Stimulated activated CD8-positive, alpha-beta memory T cell treated with anti-CD3 and anti-CD28 coated beads, Interleukin-15, amount 100 ng/mL, for 1 hour (primary cell): ENCODE measurements around the gene ZNF143.
A peak's percentile ranks its signal among the peaks of the same experiment; 100 is the strongest.
"Not testable (repeated sequence)": the region's sequence is repeated elsewhere in the genome, so short reads cannot be mapped to it uniquely, and the experiment has no call there.

Experiments used
- DNase-seq: peaks from one replicate; pipeline ENCODE4 v3.0.0-alpha.2; 2020; ENCODE audit warnings: low read depth

Gene ZNF143

GRCh38 chr11:9460322-9461062 lies at the start of gene ZNF143:
TSS of gene ZNF143 (plus strand) at chr11:9461012. CDS start at chr11:9471309, 10,297 bp downstream.
- DNase-seq, result peak; percentile 100

DNA sequence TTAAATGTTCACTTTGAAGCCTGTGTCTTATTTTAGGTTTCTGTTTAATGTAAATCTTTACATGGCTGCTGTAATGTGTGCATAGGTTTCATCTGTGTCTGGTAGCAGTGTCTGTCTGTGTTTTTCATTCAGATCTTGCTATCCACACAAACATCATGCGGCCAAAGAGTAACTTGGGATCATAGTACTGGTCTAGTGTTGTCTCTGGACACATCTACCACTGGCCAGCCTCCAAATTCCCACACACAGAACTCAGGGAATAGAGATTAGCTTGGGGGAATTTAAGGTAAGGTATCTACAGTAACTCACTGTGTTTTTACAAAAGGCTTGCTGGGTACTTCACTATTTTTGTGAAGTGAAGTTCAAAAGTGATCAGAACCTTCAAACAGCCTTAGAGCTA lies 32.1 kb upstream of the ZNF143 start:
- DNase-seq, result no peak

- DNase-seq, result no peak
Observed at GRCh38 chr11:9438611-9439010, 22.2 kb upstream of the ZNF143 start.

DNA sequence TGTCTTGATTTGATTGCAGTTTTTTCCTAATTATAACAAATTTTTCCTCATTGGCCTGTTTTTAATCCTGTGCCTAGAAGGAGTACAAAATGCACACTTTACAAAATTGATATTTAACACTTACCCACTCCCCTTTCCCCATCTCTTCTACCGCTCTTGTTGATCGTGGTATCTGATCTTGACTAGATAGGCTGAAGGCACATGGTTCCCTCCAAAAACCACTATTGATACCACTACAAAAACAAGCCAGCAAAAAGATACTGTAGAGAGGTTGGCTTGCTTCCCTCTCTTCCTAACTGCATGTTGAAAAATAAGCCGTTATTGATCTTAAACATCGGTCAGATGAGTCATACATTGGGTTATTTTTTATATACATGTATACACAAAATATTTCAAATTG lies 14.6 kb upstream of the ZNF143 start:
- DNase-seq, result no peak

DNA sequence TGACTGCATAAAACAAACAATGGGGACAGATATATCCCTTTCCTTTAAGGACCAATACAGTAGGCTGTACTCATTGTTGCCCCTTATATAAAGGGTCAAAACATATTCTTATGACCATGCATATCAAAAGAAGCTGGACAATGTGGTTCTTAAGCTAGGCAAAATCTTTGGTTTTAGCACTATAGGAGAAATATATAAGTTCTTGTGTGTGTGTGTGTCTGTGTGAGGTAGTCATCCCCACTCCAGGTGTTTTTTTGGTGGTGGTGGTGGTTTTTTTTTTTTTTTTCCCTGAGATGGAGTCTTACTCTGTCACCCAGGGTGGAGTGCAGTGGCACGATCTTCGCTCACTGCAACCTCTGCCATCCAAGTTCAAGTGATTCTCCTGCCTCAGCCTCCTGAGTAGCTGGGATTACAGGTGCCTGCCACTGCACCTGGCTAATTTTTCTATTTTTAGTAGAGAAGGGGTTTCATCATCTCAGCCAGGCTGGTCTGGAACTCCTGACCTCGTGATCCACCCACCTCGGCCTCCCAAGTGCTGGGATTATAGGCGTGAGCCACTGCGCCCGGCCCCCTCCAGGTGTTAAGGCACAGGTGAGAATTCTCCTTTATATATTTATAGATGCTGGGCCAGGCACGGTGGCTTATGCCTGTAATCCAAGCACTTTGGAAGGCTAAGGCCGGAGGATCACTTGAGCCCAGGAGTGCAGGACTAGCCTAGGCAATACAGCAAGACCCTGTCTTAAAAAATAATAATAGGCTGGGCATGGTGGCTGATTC lies 12.0 kb upstream of the ZNF143 start:
- no peak for DNase-seq

- DNase-seq, result not testable (repeated sequence)
Observed at GRCh38 chr11:9452023-9452422, 8.8 kb upstream of the ZNF143 start.

DNA sequence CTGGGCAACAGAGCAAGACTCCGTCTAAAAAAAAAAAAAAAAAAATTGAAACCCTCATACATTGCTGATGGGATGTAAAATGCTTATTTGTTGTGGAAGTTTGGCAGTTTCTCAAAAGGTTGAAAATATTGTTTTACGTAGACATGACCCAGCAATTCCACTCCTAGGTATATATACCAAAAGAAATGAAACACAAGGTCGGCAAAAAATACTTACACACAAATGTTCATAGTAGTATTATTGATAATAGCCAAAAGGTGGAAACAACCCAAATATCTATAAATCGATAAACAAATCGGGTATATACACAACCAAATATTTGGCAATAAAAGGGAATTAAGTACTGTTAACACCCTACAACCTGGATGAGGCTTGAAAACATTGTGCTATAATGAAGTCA lies 5.1 kb upstream of the ZNF143 start:
- no peak for DNase-seq

DNA sequence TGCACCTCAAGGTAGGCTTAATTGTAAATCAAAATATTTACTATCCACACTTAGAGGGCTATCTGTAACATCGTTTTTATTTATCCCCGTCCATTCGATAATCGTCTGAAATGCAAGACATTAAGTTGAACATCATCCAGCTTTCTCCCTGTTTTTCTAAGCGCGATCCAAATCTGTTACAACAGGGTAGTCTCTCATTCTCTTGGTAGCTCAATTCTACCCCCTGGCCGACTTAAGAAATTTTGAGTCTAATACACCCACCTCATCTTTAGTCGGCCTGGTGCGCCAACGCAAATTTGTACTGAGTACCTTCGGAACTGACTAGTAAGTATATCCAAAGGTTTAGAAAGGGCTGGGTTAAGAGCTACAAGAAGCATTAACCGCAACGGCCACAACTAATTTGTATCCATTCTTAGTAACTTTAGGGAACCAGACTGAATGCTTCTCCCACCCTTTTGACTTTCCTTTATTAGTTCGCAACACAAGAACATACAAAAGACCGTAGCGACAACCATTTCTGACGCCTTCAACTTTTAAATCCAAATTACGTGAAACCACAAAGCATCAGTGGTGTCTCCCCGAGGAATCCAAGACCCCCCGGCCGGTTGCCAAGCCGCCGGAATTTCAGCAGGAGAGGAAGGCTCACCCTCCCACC lies 1.0 kb upstream of the ZNF143 start:
- DNase-seq, result peak; percentile 6

DNA sequence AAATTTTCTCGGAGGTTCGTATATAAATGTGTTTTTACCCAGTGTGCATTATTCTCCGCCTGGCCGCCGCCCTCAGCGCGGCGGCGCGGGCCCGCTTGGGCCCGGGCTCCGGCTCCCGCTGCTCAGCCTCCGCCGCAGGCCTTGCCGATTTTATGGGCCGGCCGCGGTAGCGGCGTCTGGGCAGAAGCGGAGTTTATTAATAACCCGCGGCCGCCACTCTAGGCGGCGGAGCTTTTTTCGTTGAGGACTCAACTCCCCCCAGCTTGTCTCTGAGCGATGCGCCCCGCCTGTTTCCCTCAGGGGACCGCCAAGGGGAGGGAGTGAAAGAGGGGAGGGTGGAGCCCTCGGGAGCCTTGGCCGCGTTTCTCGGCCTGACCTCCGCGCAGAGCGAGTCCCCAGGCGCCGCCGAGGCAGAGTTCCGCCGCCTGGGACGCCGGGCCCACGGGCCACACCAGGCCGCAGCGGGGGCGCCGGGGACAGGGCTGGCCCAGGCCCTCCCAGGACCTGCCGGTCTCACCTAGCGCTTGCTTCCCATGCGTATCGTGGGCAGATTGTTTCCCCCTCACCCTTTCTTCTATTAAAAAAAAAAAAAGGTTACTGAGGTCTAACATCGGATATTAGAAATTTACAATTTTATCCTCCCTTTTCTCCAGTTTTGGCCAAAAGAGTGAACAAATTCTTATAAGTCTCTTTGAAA lies 399 bp downstream of the ZNF143 start:
- DNase-seq, result peak; percentile 54

- DNase-seq, result no peak
Observed at GRCh38 chr11:9461760-9462134, 935 bp downstream of the ZNF143 start.

DNA sequence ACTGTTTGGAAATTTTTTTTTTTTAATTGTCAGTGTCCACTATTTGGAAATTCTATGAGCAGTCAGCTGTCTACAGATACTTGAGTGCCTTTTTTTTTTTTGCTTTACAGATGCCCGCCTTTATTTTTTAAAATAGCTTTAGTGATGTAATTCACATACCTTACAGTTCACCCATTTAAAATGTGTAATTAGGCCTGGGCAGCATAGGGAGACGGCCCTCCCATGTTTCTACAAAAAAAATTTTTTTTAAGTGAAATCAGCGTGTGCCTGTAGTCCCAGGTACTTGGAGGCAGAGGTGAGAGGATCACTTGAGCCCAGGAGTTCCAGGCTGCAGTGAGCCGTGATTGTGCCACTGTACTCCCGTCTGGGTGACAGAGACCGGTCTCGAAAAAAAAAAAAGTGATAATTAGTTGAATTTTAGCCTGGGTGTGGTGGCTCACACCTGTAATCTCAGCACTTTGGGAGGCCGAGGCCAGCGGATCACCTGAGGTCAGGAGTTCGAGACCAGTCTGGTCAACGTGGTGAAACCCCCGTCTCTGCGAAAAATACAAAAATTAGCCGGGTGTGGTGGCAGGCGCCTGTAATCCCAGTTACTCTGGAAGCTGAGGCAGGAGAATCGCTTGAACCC lies 1.5 kb downstream of the ZNF143 start:
- DNase-seq, result no peak

DNA sequence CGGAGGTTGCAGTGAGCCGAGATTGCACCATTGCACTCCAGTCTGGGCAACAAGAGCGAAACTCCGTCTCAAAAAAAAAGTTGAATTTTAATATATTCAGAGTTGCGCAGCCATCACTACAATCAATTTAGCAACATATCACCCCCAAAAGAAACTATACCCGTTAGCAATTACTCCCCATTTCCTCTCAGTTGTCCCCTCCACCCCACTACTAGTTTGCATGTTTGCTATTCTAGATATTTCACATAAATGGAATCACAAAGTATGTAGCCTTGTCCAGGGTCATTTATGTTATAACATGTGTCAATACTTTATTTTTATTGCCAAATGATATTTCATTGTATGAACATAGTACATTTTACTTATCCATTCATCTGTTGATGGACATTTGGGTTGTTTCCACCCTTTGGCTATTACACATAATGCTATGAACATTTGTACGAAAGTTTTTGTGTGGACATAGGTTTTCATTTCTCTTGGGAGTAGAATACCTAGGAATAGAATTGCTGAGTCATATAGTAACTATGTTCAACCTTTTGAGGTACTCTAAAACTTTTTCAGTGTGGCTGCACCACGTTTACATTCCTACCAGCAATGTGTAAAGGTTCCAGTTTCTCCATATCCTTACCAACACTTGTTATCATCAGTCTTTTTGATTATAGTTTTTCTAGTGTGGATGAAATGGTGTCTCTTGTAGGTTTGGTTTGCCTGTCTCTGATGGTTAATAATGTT lies 2.2 kb downstream of the ZNF143 start:
- DNase-seq, result no peak

DNA sequence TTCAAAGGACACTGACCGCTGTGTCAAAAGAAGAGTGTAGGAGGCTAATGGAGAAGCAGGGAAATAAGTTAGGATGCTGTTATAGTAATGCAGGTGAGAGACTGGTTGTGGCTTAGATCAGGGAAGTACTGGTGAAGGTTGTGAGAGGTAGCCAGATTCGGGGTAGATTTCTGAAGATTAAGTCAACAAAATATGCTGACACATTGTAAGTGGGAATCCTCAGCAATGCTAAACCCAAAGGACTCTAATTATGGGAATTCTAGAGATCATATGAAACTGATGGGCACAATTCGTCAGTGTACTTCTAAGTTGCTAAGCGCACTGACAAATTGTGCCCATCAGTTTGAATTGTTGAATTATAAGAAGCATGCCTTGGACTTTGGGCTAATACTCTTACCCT lies 10.0 kb downstream of the ZNF143 start:
- no peak for DNase-seq

DNA sequence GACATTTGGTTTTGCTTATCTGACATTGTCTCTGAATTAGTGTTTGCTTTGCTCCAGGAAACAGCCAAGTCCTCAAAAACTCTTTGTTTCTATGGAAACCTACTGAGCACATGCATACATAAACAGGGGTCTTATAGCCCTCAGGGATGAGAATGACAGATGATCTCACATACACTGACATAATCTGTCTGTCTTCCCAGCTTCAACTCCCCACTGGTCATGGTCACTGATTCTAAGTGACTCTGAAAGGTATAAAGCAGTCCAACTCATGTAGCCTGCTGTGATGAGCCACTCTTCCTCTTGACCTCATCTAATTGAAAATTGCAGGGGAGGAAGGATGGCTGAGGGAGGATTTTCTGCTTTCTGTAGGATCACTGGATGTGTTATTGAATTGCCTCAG lies 12.6 kb downstream of the ZNF143 start:
- DNase-seq, result no peak

- no peak for DNase-seq
Observed at GRCh38 chr11:9479899-9480298, 19.1 kb downstream of the ZNF143 start.

DNA sequence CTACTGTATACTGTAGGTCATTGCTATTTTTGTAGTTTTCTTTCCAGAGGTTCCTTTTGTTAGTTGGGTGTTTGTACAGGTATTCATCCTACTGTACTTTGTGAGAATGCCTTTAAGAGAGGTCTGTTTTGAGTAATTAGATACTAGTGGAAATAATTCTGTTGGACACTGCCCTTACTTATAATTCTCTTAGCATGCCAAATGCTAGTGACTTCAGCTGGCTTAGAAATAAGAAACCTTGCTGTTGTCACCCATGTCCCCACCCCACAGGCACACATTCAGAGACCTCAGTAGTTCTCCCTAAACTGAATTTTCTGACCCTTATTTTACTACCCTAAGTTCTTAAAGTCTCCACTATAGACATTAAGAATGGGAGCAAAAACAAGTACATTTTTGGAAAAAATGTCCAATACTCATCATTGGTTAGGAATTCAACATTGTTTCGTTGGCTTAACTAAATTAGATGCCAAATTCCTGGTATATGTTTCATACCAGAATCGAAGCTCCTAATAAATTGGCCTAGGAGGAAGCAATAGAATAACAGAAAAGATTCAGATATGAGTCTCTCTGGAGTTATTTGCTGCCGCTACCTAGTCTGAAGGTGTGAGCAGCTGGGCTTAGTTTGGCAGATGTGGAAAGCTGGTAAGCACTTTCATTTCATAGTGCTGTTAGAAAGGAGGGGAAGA lies 28.4 kb downstream of the ZNF143 start:
- DNase-seq, result no peak

DNA sequence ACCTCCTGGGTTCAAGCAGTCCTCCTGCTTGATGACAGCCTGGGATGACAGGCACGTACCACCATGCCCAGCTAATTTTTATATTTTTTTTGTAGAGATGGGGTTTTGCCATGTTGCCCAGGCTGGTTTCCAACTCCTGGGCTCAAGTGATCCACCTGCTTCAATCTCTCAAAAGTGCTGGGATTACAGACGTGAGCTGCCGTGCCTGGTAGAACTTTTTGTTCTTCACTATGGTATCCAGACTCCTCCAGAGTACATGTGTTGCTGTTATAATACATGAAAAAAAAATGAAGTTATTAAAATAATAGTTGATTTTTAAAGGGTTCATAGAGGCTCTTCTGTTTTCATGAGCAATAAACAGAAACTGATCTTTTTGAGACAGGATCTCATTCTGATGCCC lies 29.6 kb downstream of the ZNF143 start:
- no peak for DNase-seq

GRCh38 chr11:9493492-9493891 lies 32.7 kb downstream of the ZNF143 start:
- DNase-seq, result no peak

GRCh38 chr11:9494316-9494715 lies 33.5 kb downstream of the ZNF143 start:
- DNase-seq, result no peak

- no peak for DNase-seq
Observed at GRCh38 chr11:9495803-9496514, 35.1 kb downstream of the ZNF143 start.
